Measurements from ENCODE around the gene SMPD2. TPM values are rescaled to one million over a fixed set of nuclear protein-coding genes. Genes with fewer than 3 reads are reported as not detected.

Gene SMPD2
- total and polyA plus RNA-seq, 9 of the 15 experiments (the other 6 are each of a cell fraction or from before 2014, with no cell fraction given), result 0.13 to 21.8 (median 18.3) TPM

DNA sequence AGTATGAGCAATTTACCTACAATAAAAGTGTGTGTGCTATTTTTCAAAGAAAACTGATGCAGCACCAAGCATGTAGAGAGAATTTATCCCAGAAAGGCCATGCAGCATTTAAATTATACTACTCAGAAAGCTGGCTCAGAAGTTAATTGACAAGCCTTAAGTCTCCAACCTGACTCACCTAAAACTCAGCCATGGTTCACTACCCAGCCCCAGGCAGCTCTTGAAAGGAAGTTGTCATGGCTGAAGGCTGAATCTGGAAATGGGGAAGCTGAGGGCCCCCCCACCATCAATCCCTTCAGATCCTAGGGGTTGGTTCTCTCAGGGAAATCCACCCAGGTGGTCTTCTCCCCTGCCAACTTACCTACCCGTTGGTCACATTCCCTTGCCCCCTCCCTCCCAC, 19.8 kb upstream of the SMPD2 start:
- Histone ChIP-seq H3K9ac (ENCODE audit: insufficient read depth in 1 of 2, low read depth in 2 of 2, low read length in 2 of 2) (no peak overlapping the region), H3K4me3 (no peak overlapping the region), H3K36me3 (ENCODE audit: control insufficient read depth, insufficient read depth, low read length) (no peaks in the 10 kb centered on the region), H4K20me1 (replicated peaks; ENCODE audit: control insufficient read depth, insufficient read depth, low read length) (no peaks in the 10 kb centered on the region), H3K9me3 (replicated peaks; ENCODE audit: control insufficient read depth, insufficient read depth, low read depth, low read length) (no peaks in the 10 kb centered on the region), H3K27ac (ENCODE audit: extremely low read depth, low read depth, low read length) (no peak overlapping the region), H3K4me1 (replicated peaks in 1 of 2; ENCODE audit: control insufficient read depth in 2 of 2, insufficient read depth in 2 of 2, low read length in 2 of 2) (peaks cover 4 to 5% of the 10 kb centered on the region in 2 experiments; a peak in 3 of 5 replicates), H3K9me1 (ENCODE audit: control insufficient read depth, insufficient read depth, low read length) (no peaks in the 10 kb centered on the region), H3K4me2 (ENCODE audit: insufficient read depth, low read length) (no peak overlapping the region), H3K79me2 (ENCODE audit: control insufficient read depth, insufficient read depth, low read length) (no peaks in the 10 kb centered on the region), H2AFZ (ENCODE audit: low read depth, low read length) (no peak overlapping the region), H3K27me3 (ENCODE audit: control insufficient read depth in 2 of 2, insufficient read depth in 2 of 2, low read length in 2 of 2) (no peaks in the 10 kb centered on the region)
- CTCF ChIA-PET (ENCODE audit: low intra/inter-chr PET ratio), result no interaction called here
- no TSS peak for BruUV-seq (replicated peaks)
- DNase-seq (ENCODE audit: extremely low read depth in 1 of 4, low spot score in 3 of 4), result no peak
- intact Hi-C loops (cut with micrococcal nuclease), result no loop called here
- POLR2A ChIA-PET, result interaction anchor here (0.5 to 1.6 kb wide), 3 partner anchors 16 to 244 kb away, joined by 3 read pairs; no protein-coding TSS in a partner anchor
- in situ Hi-C loops (cut with MboI), result no loop called here
- FAIRE-seq, result no peak
- 8% methylated on average over 1 of the region's 1 CpG for WGBS (ENCODE audit: insufficient coverage, low coverage, missing lambda C conversion rate)
- peak; percentile 66 for ATAC-seq
- TF ChIP-seq MYBL2 (IDR thresholded peaks at IDR 0.05; ENCODE audit: low read depth) (no peak), MYBL2 (CRISPR knock-in tag; IDR thresholded peaks at IDR 0.05; ENCODE audit: borderline replicate concordance) (no peak), PHB (CRISPR knock-in tag; IDR thresholded peaks at IDR 0.05) (no peak)
- TF ChIP-seq, protein P1, sequence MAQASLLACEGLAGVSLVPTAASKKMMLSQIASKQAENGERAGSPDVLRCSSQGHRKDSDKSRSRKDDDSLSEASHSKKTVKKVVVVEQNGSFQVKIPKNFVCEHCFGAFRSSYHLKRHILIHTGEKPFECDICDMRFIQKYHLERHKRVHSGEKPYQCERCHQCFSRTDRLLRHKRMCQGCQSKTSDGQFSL (CRISPR knock-in tag; IDR thresholded peaks at IDR 0.05), result 0 out of 2 replicates have a peak, but pooled peaks have one; percentile 53
- TF ChIP-seq, protein P1 (tag; IDR thresholded peaks at IDR 0.05), result no peak

DNA sequence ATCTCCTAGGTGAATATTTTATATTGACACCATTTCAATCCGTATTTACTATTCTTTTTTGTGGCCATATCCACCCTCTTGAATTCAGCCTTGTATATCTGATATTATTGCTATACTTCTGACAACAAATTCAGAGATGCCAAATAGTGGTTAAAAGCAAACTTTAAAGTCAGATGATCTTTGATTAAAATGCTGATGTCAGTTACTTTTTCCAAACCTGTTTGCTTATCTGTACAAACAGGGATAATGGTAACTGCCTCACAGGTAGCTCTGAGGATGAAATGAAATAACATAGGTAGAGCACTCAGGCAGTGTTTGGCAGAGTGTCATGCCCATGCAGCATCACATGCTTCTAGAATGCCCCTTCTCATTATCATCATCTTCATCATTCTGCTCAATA, 19.3 kb upstream of the SMPD2 start:
- DNase-seq (ENCODE audit: extremely low read depth in 1 of 4, low spot score in 3 of 4) (no peak), FAIRE-seq (no peak), ATAC-seq (no peak)
- H3K4me2 ChIP-seq (ENCODE audit: insufficient read depth, low read length), result no peak overlapping the region
- H3K36me3 ChIP-seq (ENCODE audit: control insufficient read depth, insufficient read depth, low read length), result no peaks in the 10 kb centered on the region
- WGBS (ENCODE audit: insufficient coverage, low coverage, missing lambda C conversion rate), result 7% methylated on average over 1 of the region's 1 CpG
- no peaks in the 10 kb centered on the region for H3K27me3 ChIP-seq (ENCODE audit: control insufficient read depth in 2 of 2, insufficient read depth in 2 of 2, low read length in 2 of 2)
- H3K4me1 ChIP-seq (replicated peaks in 1 of 2; ENCODE audit: control insufficient read depth in 2 of 2, insufficient read depth in 2 of 2, low read length in 2 of 2), result peaks cover 4 to 5% of the 10 kb centered on the region in 2 experiments; a peak in 3 of 5 replicates
- intact Hi-C loops (cut with micrococcal nuclease) (no loop called here), in situ Hi-C loops (cut with MboI) (no loop called here)
- H3K4me3 ChIP-seq, result no peak overlapping the region
- no peaks in the 10 kb centered on the region for H3K9me3 ChIP-seq (replicated peaks; ENCODE audit: control insufficient read depth, insufficient read depth, low read depth, low read length)
- H3K79me2 ChIP-seq (ENCODE audit: control insufficient read depth, insufficient read depth, low read length), result no peaks in the 10 kb centered on the region
- no peak overlapping the region for H3K9ac ChIP-seq (ENCODE audit: insufficient read depth in 1 of 2, low read depth in 2 of 2, low read length in 2 of 2)
- ChIA-PET POLR2A (interaction anchor here (0.5 to 1.6 kb wide), 2 partner anchors 15 to 244 kb away, joined by 3 read pairs; no protein-coding TSS in a partner anchor), CTCF (ENCODE audit: low intra/inter-chr PET ratio) (no interaction called here)
- no TSS peak for BruUV-seq (replicated peaks)
- no peak overlapping the region for H3K27ac ChIP-seq (ENCODE audit: extremely low read depth, low read depth, low read length)
- no peaks in the 10 kb centered on the region for H3K9me1 ChIP-seq (ENCODE audit: control insufficient read depth, insufficient read depth, low read length)
- no peak overlapping the region for H2AFZ ChIP-seq (ENCODE audit: low read depth, low read length)
- H4K20me1 ChIP-seq (replicated peaks; ENCODE audit: control insufficient read depth, insufficient read depth, low read length), result no peaks in the 10 kb centered on the region
- TF ChIP-seq MAFF (IDR thresholded peaks at IDR 0.05; ENCODE audit: low read length) (peak; percentile 33; the same call in 1 of the 2 replicates), FOXM1 (IDR thresholded peaks at IDR 0.05; ENCODE audit: low read depth) (no peak), FOXM1 (CRISPR knock-in tag; IDR thresholded peaks at IDR 0.05; ENCODE audit: low read depth) (no peak)
